ENCODE results near the gene AP3B1.

GRCh38 chr5:77984587-77984986 lies 309.9 kb downstream of the AP3B1 start:
- TF ChIP-seq CTCF (conservative IDR thresholded peaks at IDR 0.05; ENCODE audit: low read depth, low read length) (no peak), EZH2 (IDR thresholded peaks at IDR 0.05; ENCODE audit: borderline replicate concordance, low read depth, low read length, poor library complexity, severe bottlenecking) (no peak)
